ENCODE data around the gene SPNS2.

Gene SPNS2

GRCh38 chr17:4540687-4541327 lies 42.1 kb downstream of the SPNS2 start:
- no peaks in the 10 kb centered on the region for H3K4me1 Mint-ChIP-seq (ENCODE audit: low read depth)
- no peaks in the 10 kb centered on the region for H3K27me3 Mint-ChIP-seq
- no peak for DNase-seq
- no peaks in the 10 kb centered on the region for H3K9me3 Mint-ChIP-seq
- no peak overlapping the region for H3K27ac Mint-ChIP-seq
- no peak overlapping the region for H3K4me3 Mint-ChIP-seq
- H3K36me3 Mint-ChIP-seq (ENCODE audit: low read depth), result peaks cover 87% of the 10 kb centered on the region

- Mint-ChIP-seq H3K4me1 (ENCODE audit: low read depth) (no peaks in the 10 kb centered on the region), H3K9me3 (no peaks in the 10 kb centered on the region), H3K4me3 (no peak overlapping the region), H3K27me3 (no peaks in the 10 kb centered on the region), H3K27ac (no peak overlapping the region), H3K36me3 (ENCODE audit: low read depth) (peaks cover 94% of the 10 kb centered on the region)
- DNase-seq, result no peak
Observed at GRCh38 chr17:4541328-4542002, 42.8 kb downstream of the SPNS2 start.

GRCh38 chr17:4542003-4542725 lies 43.5 kb downstream of the SPNS2 start:
- no peak overlapping the region for H3K4me3 Mint-ChIP-seq
- H3K9me3 Mint-ChIP-seq, result no peaks in the 10 kb centered on the region
- no peaks in the 10 kb centered on the region for H3K27me3 Mint-ChIP-seq
- H3K36me3 Mint-ChIP-seq (ENCODE audit: low read depth), result peaks cover 96% of the 10 kb centered on the region
- no peak overlapping the region for H3K27ac Mint-ChIP-seq
- DNase-seq, result no peak
- H3K4me1 Mint-ChIP-seq (ENCODE audit: low read depth), result no peaks in the 10 kb centered on the region

- DNase-seq, result no peak
- H3K27me3 Mint-ChIP-seq, result no peaks in the 10 kb centered on the region
- H3K27ac Mint-ChIP-seq, result no peak overlapping the region
- peaks cover 96% of the 10 kb centered on the region for H3K36me3 Mint-ChIP-seq (ENCODE audit: low read depth)
- H3K9me3 Mint-ChIP-seq, result no peaks in the 10 kb centered on the region
- H3K4me3 Mint-ChIP-seq, result no peak overlapping the region
- H3K4me1 Mint-ChIP-seq (ENCODE audit: low read depth), result no peaks in the 10 kb centered on the region
Observed at GRCh38 chr17:4542726-4543191, 44.1 kb downstream of the SPNS2 start.

- no peak for DNase-seq
- H3K27ac Mint-ChIP-seq, result peak overlapping the region; percentile 18
- H3K27me3 Mint-ChIP-seq, result no peaks in the 10 kb centered on the region
- H3K4me1 Mint-ChIP-seq (ENCODE audit: low read depth), result no peaks in the 10 kb centered on the region
- peaks cover 96% of the 10 kb centered on the region for H3K36me3 Mint-ChIP-seq (ENCODE audit: low read depth)
- H3K4me3 Mint-ChIP-seq, result no peak overlapping the region
- H3K9me3 Mint-ChIP-seq, result no peaks in the 10 kb centered on the region
Observed at GRCh38 chr17:4543557-4544026, 44.9 kb downstream of the SPNS2 start.

GRCh38 chr17:4544135-4544950 lies 45.7 kb downstream of the SPNS2 start:
- no peaks in the 10 kb centered on the region for H3K4me1 Mint-ChIP-seq (ENCODE audit: low read depth)
- no peaks in the 10 kb centered on the region for H3K27me3 Mint-ChIP-seq
- no peaks in the 10 kb centered on the region for H3K9me3 Mint-ChIP-seq
- H3K4me3 Mint-ChIP-seq, result no peak overlapping the region
- peaks cover 96% of the 10 kb centered on the region for H3K36me3 Mint-ChIP-seq (ENCODE audit: low read depth)
- no peak for DNase-seq
- H3K27ac Mint-ChIP-seq, result peak overlapping the region; percentile 18

- Mint-ChIP-seq H3K4me1 (ENCODE audit: low read depth) (no peaks in the 10 kb centered on the region), H3K36me3 (ENCODE audit: low read depth) (peaks cover 96% of the 10 kb centered on the region), H3K27me3 (no peaks in the 10 kb centered on the region)
Observed at GRCh38 chr17:4544951-4545216, 46.2 kb downstream of the SPNS2 start.

GRCh38 chr17:4545217-4545951 lies 46.7 kb downstream of the SPNS2 start:
- DNase-seq, result no peak
- Mint-ChIP-seq H3K27ac (no peak overlapping the region), H3K36me3 (ENCODE audit: low read depth) (peaks cover 96% of the 10 kb centered on the region), H3K4me3 (no peak overlapping the region), H3K4me1 (ENCODE audit: low read depth) (no peaks in the 10 kb centered on the region), H3K27me3 (no peaks in the 10 kb centered on the region), H3K9me3 (no peaks in the 10 kb centered on the region)

More at GRCh38 chr17:4544951-4545216, 46.2 kb downstream of the SPNS2 start:
- Mint-ChIP-seq H3K4me3 (no peak overlapping the region), H3K27ac (no peak overlapping the region), H3K9me3 (no peaks in the 10 kb centered on the region)
- DNase-seq, result no peak

- no peak for DNase-seq
- peaks cover 96% of the 10 kb centered on the region for H3K36me3 Mint-ChIP-seq (ENCODE audit: low read depth)
- H3K27me3 Mint-ChIP-seq, result no peaks in the 10 kb centered on the region
- no peak overlapping the region for H3K27ac Mint-ChIP-seq
- no peaks in the 10 kb centered on the region for H3K9me3 Mint-ChIP-seq
- H3K4me3 Mint-ChIP-seq, result no peak overlapping the region
- H3K4me1 Mint-ChIP-seq (ENCODE audit: low read depth), result peaks cover 4% of the 10 kb centered on the region
Observed at GRCh38 chr17:4547118-4547906, 48.6 kb downstream of the SPNS2 start.

GRCh38 chr17:4548061-4548461 lies 49.4 kb downstream of the SPNS2 start:
- Mint-ChIP-seq H3K4me3 (no peak overlapping the region), H3K9me3 (no peaks in the 10 kb centered on the region), H3K4me1 (ENCODE audit: low read depth) (peaks cover 4% of the 10 kb centered on the region), H3K36me3 (ENCODE audit: low read depth) (peaks cover 96% of the 10 kb centered on the region), H3K27me3 (no peaks in the 10 kb centered on the region), H3K27ac (no peak overlapping the region)
- DNase-seq, result no peak

GRCh38 chr17:4548721-4549531 lies 50.2 kb downstream of the SPNS2 start:
- Mint-ChIP-seq H3K9me3 (no peaks in the 10 kb centered on the region), H3K36me3 (ENCODE audit: low read depth) (peaks cover 96% of the 10 kb centered on the region), H3K4me3 (no peak overlapping the region), H3K27me3 (no peaks in the 10 kb centered on the region), H3K27ac (no peak overlapping the region), H3K4me1 (ENCODE audit: low read depth) (peaks cover 9% of the 10 kb centered on the region)
- DNase-seq, result no peak

GRCh38 chr17:4549781-4550533 lies 51.3 kb downstream of the SPNS2 start:
- H3K36me3 Mint-ChIP-seq (ENCODE audit: low read depth), result peaks cover 100% of the 10 kb centered on the region
- peaks cover 16% of the 10 kb centered on the region for H3K4me1 Mint-ChIP-seq (ENCODE audit: low read depth)
- no peaks in the 10 kb centered on the region for H3K9me3 Mint-ChIP-seq

More at GRCh38 chr17:4549781-4550533, 51.3 kb downstream of the SPNS2 start:
- no peak for DNase-seq
- Mint-ChIP-seq H3K27ac (no peak overlapping the region), H3K27me3 (no peaks in the 10 kb centered on the region), H3K4me3 (no peak overlapping the region)

Measured in activated T-cell treated with anti-CD3 and anti-CD28 coated beads, Interleukin-2, amount 50 U/mL, for 24 hours (primary cell).